Uterus (tissue), 4 donors: ENCODE results near the gene SUPT6H. TPM values are rescaled to one million over a fixed set of nuclear protein-coding genes. Genes with fewer than 3 reads are reported as not detected.
"Not testable (repeated sequence)": the region's sequence is repeated elsewhere in the genome, so short reads cannot be mapped to it uniquely, and the experiment has no call there.

Experiments
- DNase-seq, 2 donors: peaks; one replicate each; pipeline ENCODE4 v3.0.0-alpha.2; 2019 to 2020
- H3K27ac ChIP-seq, 2 donors: fragments of 200-600 bp; sonication (generic); 1 replicate in 1 of 2; 2 replicates in 1 of 2; pipeline ENCODE4 v1.5.1; 2016 to 2018
- H3K27me3 ChIP-seq, 2 donors: fragments of 200-600 bp; sonication (generic); one replicate each; pipeline ENCODE4 v1.5.1; 2018 to 2019; ENCODE audit warnings: control low read depth in 1 of 2
- H3K36me3 ChIP-seq, 2 donors: fragments of 200-600 bp; sonication (generic); one replicate each; pipeline ENCODE4 v1.5.1; 2019; ENCODE audit warnings: control low read depth in 1 of 2
- H3K4me1 ChIP-seq, 2 donors: fragments of 200-600 bp; sonication (generic); one replicate each; pipeline ENCODE4 v1.5.1; 2018 to 2019; ENCODE audit warnings: control low read depth in 1 of 2
- H3K4me3 ChIP-seq, 2 donors: fragments of 200-600 bp; sonication (generic); 1 replicate in 1 of 2; 2 replicates in 1 of 2; pipeline ENCODE4 v1.5.1; 2018 to 2019; ENCODE audit warnings: mild to moderate bottlenecking in 1 of 2
- H3K9me3 ChIP-seq, 2 donors: fragments of 200-600 bp; sonication (generic); one replicate each; pipeline ENCODE4 v1.5.1; 2019; ENCODE audit warnings: control low read depth in 1 of 2
- CTCF ChIP-seq, 4 experiments: fragments of 200-600 bp in 2 of 4; fragments of 450-650 bp in 2 of 4; sonication (generic) in 2 of 4; IDR thresholded peaks; one replicate each; pipeline ENCODE4 v1.5.1; 2016 to 2019; ENCODE audit warnings: antibody characterized with exemption in 4 of 4, mild to moderate bottlenecking in 2 of 4, moderate library complexity in 1 of 4
- POLR2A ChIP-seq, 2 donors: fragments of 450-650 bp; IDR thresholded peaks; one replicate each; pipeline ENCODE4 v1.6.1; 2016; ENCODE audit warnings: antibody characterized with exemption in 2 of 2, mild to moderate bottlenecking in 1 of 2, moderate library complexity in 1 of 2
- intact Hi-C: fragments of 100-400 bp; cut with DNase I; formaldehyde crosslinking; loops from one replicate; pipeline ENCODE4 v1.15.1; 2023; ENCODE audit warnings: low total_unique reads
- total RNA-seq, 4 donors: library from RNA; depleted of rRNA in 3 of 4; stranded (reverse); fragments of >200 nt in 3 of 4; gene quantifications; one replicate each; pipeline versions ENCODE4 v1.1.0 to v1.2.4, GENCODE V29; 2014 to 2023
- donor health status: DM: yes; HTN: yes; CAD: no.

Gene SUPT6H
- total RNA-seq, 4 donors from 2014 or later, result 15.3 to 84.5 (median 47.5) TPM

- TF ChIP-seq POLR2A (IDR thresholded peaks at IDR 0.05), result no peak
- no peak for TF ChIP-seq CTCF (IDR thresholded peaks at IDR 0.05)
- Histone ChIP-seq H3K9me3 (no peaks in the 10 kb centered on the region), H3K36me3 (no peaks in the 10 kb centered on the region), H3K4me3 (no peak overlapping the region), H3K27me3 (no peaks in the 10 kb centered on the region), H3K4me1 (peaks cover 8 to 32% of the 10 kb centered on the region in 2 donors), H3K27ac (no peak overlapping the region)
- intact Hi-C loops, result no loop called here
- no peak for DNase-seq
Measured at GRCh38 chr17:28722417-28723158, 60.6 kb downstream of the SUPT6H start.

- Histone ChIP-seq H3K27ac (no peak overlapping the region), H3K9me3 (no peaks in the 10 kb centered on the region), H3K4me1 (peaks cover 8 to 32% of the 10 kb centered on the region in 2 donors), H3K27me3 (no peaks in the 10 kb centered on the region), H3K4me3 (no peak overlapping the region), H3K36me3 (no peaks in the 10 kb centered on the region)
- no peak for DNase-seq
- intact Hi-C loops, result no loop called here
- no peak for TF ChIP-seq CTCF (IDR thresholded peaks at IDR 0.05)
- no peak for TF ChIP-seq POLR2A (IDR thresholded peaks at IDR 0.05)
Measured at GRCh38 chr17:28723159-28723835, 61.3 kb downstream of the SUPT6H start.

- H3K36me3 ChIP-seq, intact Hi-C loops, H3K27ac ChIP-seq, H3K27me3 ChIP-seq, DNase-seq, H3K9me3 ChIP-seq, H3K4me3 ChIP-seq: not testable (repeated sequence)
- H3K4me1 ChIP-seq, result peaks cover 8 to 32% of the 10 kb centered on the region in 2 donors
Measured at GRCh38 chr17:28723836-28724499, 62.0 kb downstream of the SUPT6H start.

GRCh38 chr17:28724500-28725165 is 62.6 kb downstream of the SUPT6H start:
- Histone ChIP-seq H3K4me1 (peaks cover 8 to 32% of the 10 kb centered on the region in 2 donors), H3K36me3 (no peaks in the 10 kb centered on the region), H3K27ac (peak overlapping the region in 1 of 2 donors; percentile 40), H3K27me3 (no peaks in the 10 kb centered on the region), H3K4me3 (no peak overlapping the region), H3K9me3 (no peaks in the 10 kb centered on the region)
- TF ChIP-seq CTCF (IDR thresholded peaks at IDR 0.05), result no peak
- no peak for TF ChIP-seq POLR2A (IDR thresholded peaks at IDR 0.05)
- intact Hi-C loops, result no loop called here
- DNase-seq, result no peak

- no peaks in the 10 kb centered on the region for H3K9me3 ChIP-seq
- H3K27ac ChIP-seq, result peak overlapping the region; percentile 40 to 100
- intact Hi-C loops, result no loop called here
- TF ChIP-seq CTCF (IDR thresholded peaks at IDR 0.05) (no peak), POLR2A (IDR thresholded peaks at IDR 0.05) (no peak)
- no peak overlapping the region for H3K4me3 ChIP-seq
- H3K4me1 ChIP-seq, result peaks cover 8 to 31% of the 10 kb centered on the region in 2 donors
- H3K36me3 ChIP-seq, result no peaks in the 10 kb centered on the region
- no peaks in the 10 kb centered on the region for H3K27me3 ChIP-seq
- no peak for DNase-seq
Measured at GRCh38 chr17:28725166-28725659, 63.2 kb downstream of the SUPT6H start.
